ENCODE measurements around the gene SMAD4.

The SMAD4 gene

DNA sequence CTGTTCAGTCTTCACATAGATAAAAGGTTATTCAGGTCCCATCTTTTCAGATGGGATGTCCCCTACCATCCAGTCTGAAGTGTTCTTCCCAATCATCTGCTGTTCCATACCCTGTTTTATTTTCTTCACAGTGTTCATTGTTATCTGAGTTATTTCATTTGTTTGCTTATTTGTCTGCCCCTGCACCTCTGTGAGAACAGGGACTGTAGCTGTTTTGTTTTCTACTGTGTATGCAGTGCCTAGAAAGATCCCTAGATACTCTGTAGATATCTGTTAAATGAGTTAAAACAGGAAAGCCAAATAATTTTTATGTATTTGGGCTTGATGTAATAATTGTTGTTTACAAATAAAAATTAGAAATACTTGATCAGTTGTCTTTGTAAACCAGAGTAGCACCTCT is 34.2 kb downstream of the SMAD4 start:
- TF ChIP-seq, protein P1, sequence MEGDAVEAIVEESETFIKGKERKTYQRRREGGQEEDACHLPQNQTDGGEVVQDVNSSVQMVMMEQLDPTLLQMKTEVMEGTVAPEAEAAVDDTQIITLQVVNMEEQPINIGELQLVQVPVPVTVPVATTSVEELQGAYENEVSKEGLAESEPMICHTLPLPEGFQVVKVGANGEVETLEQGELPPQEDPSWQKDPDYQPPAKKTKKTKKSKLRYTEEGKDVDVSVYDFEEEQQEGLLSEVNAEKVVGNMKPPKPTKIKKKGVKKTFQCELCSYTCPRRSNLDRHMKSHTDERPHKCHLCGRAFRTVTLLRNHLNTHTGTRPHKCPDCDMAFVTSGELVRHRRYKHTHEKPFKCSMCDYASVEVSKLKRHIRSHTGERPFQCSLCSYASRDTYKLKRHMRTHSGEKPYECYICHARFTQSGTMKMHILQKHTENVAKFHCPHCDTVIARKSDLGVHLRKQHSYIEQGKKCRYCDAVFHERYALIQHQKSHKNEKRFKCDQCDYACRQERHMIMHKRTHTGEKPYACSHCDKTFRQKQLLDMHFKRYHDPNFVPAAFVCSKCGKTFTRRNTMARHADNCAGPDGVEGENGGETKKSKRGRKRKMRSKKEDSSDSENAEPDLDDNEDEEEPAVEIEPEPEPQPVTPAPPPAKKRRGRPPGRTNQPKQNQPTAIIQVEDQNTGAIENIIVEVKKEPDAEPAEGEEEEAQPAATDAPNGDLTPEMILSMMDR (conservative IDR thresholded peaks at IDR 0.05; ENCODE audit: low read length), result no peak
- no peak for TF ChIP-seq EZH2phosphoT487 (IDR thresholded peaks at IDR 0.05; ENCODE audit: borderline replicate concordance)
- H3K4me1 ChIP-seq (ENCODE audit: insufficient read depth, low read length, poor library complexity, severe bottlenecking), result no peaks in the 10 kb centered on the region
- no peaks in the 10 kb centered on the region for H3K27me3 ChIP-seq (ENCODE audit: insufficient read depth, low read length, poor library complexity, severe bottlenecking)
- H2AFZ ChIP-seq (ENCODE audit: low read length), result no peak overlapping the region
- H3F3A ChIP-seq (ENCODE audit: low read depth), result no peaks in the 10 kb centered on the region
- H3K9ac ChIP-seq (ENCODE audit: low read depth, low read length, poor library complexity, severe bottlenecking), result no peak overlapping the region
- H3K4me3 ChIP-seq (ENCODE audit: low read length, poor library complexity, severe bottlenecking), result no peak overlapping the region
- no peak overlapping the region for H3K4me2 ChIP-seq (ENCODE audit: low read depth, low read length, poor library complexity, severe bottlenecking)
- H3K79me2 ChIP-seq (ENCODE audit: insufficient read depth, low read length), result no peaks in the 10 kb centered on the region
- H3K9me3 ChIP-seq (ENCODE audit: insufficient read depth, low read depth, low read length), result no peaks in the 10 kb centered on the region
- no peaks in the 10 kb centered on the region for H3K9me2 ChIP-seq (replicated peaks; ENCODE audit: low read depth, low read length)
- H4K20me1 ChIP-seq (ENCODE audit: insufficient read depth, low read length, poor library complexity, severe bottlenecking), result no peaks in the 10 kb centered on the region
- H3K36me3 ChIP-seq (ENCODE audit: insufficient read depth, low read length), result peaks cover 75% of the 10 kb centered on the region

DNA sequence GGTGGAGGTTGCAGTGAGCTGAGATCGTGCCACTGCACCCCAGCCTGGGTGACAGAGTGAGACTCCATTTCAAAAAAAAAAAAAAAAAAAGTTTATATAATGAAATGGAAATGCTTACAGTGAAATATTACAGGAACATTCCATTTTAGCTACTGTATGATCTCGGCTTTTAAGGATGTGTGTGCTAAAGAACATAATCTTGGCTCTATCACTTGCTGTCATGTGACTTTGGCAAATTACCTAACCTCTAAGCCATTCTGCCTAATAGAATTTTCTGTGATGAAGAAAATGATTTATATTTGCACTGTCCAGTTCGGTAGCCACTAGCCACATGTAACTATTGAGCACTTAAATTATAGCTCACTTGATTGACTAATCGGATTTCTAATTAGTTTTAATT is 36.3 kb downstream of the SMAD4 start:
- no peaks in the 10 kb centered on the region for H3F3A ChIP-seq (ENCODE audit: low read depth)
- H3K9me2 ChIP-seq (replicated peaks; ENCODE audit: low read depth, low read length), result no peaks in the 10 kb centered on the region
- no peaks in the 10 kb centered on the region for H4K20me1 ChIP-seq (ENCODE audit: insufficient read depth, low read length, poor library complexity, severe bottlenecking)
- H3K9ac ChIP-seq (ENCODE audit: low read depth, low read length, poor library complexity, severe bottlenecking), result no peak overlapping the region
- no peak for TF ChIP-seq EZH2phosphoT487 (IDR thresholded peaks at IDR 0.05; ENCODE audit: borderline replicate concordance)
- TF ChIP-seq, protein P1 (conservative IDR thresholded peaks at IDR 0.05; ENCODE audit: low read length), result no peak
- H2AFZ ChIP-seq (ENCODE audit: low read length), result no peak overlapping the region
- no peaks in the 10 kb centered on the region for H3K27me3 ChIP-seq (ENCODE audit: insufficient read depth, low read length, poor library complexity, severe bottlenecking)
- no peak overlapping the region for H3K4me2 ChIP-seq (ENCODE audit: low read depth, low read length, poor library complexity, severe bottlenecking)
- peaks cover 5% of the 10 kb centered on the region; the same call in 1 of the 2 replicates for H3K79me2 ChIP-seq (ENCODE audit: insufficient read depth, low read length)
- H3K4me3 ChIP-seq (ENCODE audit: low read length, poor library complexity, severe bottlenecking), result no peak overlapping the region
- no peaks in the 10 kb centered on the region for H3K9me3 ChIP-seq (ENCODE audit: insufficient read depth, low read depth, low read length)
- peaks cover 80% of the 10 kb centered on the region for H3K36me3 ChIP-seq (ENCODE audit: insufficient read depth, low read length)
- H3K4me1 ChIP-seq (ENCODE audit: insufficient read depth, low read length, poor library complexity, severe bottlenecking), result no peaks in the 10 kb centered on the region

DNA sequence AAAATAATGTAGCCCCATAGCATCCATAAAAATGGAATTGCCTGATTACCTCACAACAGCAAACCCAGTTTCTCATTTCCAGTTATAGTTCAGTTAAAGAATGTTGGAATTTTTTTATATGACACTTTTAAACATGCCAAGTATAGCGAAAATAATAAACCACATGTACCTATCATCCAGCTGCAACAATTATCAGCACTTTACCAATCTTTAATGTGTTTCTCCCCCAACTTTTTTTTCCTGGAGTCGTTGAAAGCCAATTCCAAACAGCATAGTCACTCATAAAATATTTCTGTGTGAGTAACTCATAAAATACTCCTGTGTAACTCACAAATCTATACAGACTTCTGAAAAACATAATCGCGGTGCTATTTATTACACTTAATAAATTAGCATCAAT is 38.1 kb downstream of the SMAD4 start:
- H3K4me3 ChIP-seq (ENCODE audit: low read length, poor library complexity, severe bottlenecking), result no peak overlapping the region
- TF ChIP-seq, protein P1 (conservative IDR thresholded peaks at IDR 0.05; ENCODE audit: low read length), result no peak
- no peak for TF ChIP-seq EZH2phosphoT487 (IDR thresholded peaks at IDR 0.05; ENCODE audit: borderline replicate concordance)
- no peaks in the 10 kb centered on the region for H3K9me3 ChIP-seq (ENCODE audit: insufficient read depth, low read depth, low read length)
- no peak overlapping the region for H2AFZ ChIP-seq (ENCODE audit: low read length)
- no peaks in the 10 kb centered on the region for H3F3A ChIP-seq (ENCODE audit: low read depth)
- no peaks in the 10 kb centered on the region for H3K4me1 ChIP-seq (ENCODE audit: insufficient read depth, low read length, poor library complexity, severe bottlenecking)
- no peak overlapping the region for H3K4me2 ChIP-seq (ENCODE audit: low read depth, low read length, poor library complexity, severe bottlenecking)
- H4K20me1 ChIP-seq (ENCODE audit: insufficient read depth, low read length, poor library complexity, severe bottlenecking), result no peaks in the 10 kb centered on the region
- no peak overlapping the region for H3K9ac ChIP-seq (ENCODE audit: low read depth, low read length, poor library complexity, severe bottlenecking)
- peaks cover 78% of the 10 kb centered on the region for H3K36me3 ChIP-seq (ENCODE audit: insufficient read depth, low read length)
- no peaks in the 10 kb centered on the region for H3K9me2 ChIP-seq (replicated peaks; ENCODE audit: low read depth, low read length)
- no peaks in the 10 kb centered on the region for H3K27me3 ChIP-seq (ENCODE audit: insufficient read depth, low read length, poor library complexity, severe bottlenecking)
- peaks cover 20% of the 10 kb centered on the region; the same call in 1 of the 2 replicates for H3K79me2 ChIP-seq (ENCODE audit: insufficient read depth, low read length)
